Prostate gland (tissue), 2 donors: ENCODE data around the gene TAAR8. TPM values are rescaled to one million over a fixed set of nuclear protein-coding genes. Genes with fewer than 3 reads are reported as not detected.
"Not testable (repeated sequence)": the region's sequence is repeated elsewhere in the genome, so short reads cannot be mapped to it uniquely, and the experiment has no call there.

Experiments
- DNase-seq: peaks from one replicate; pipeline ENCODE4 v3.0.0-alpha.2; 2019; ENCODE audit warnings: low spot score
- H3K27ac ChIP-seq, 2 donors: fragments of 200-600 bp; sonication (generic); 2 replicates each; pipeline ENCODE4 v1.5.1; 2017 to 2019
- H3K27me3 ChIP-seq: fragments of 200-600 bp; sonication (generic); replicated peaks from 2 replicates; pipeline ENCODE4 v1.5.1; 2019; ENCODE audit not compliant: insufficient read depth
- H3K36me3 ChIP-seq, 2 donors: fragments of 200-600 bp; sonication (generic); 1 replicate in 1 of 2; 2 replicates in 1 of 2; pipeline versions ENCODE4 v1.5.1 to v1.8.1; 2017 to 2019
- H3K4me1 ChIP-seq: fragments of 200-600 bp; sonication (generic); replicated peaks from 2 replicates; pipeline ENCODE4 v1.5.1; 2019
- H3K4me3 ChIP-seq, 2 donors: fragments of 200-600 bp; sonication (generic); 2 replicates each; pipeline ENCODE4 v1.5.1; 2017 to 2019
- H3K9me3 ChIP-seq: fragments of 200-600 bp; sonication (generic); 2 replicates; pipeline ENCODE4 v1.5.1; 2017
- CTCF ChIP-seq, 4 experiments: fragments of 200-600 bp in 2 of 4; fragments of 450-650 bp in 2 of 4; sonication (generic) in 2 of 4; IDR thresholded peaks; 1 replicate in 3 of 4; 2 replicates in 1 of 4; pipeline ENCODE4 v1.5.1; 2016 to 2019; ENCODE audit warnings: antibody characterized with exemption in 4 of 4, mild to moderate bottlenecking in 2 of 4, moderate library complexity in 2 of 4
- POLR2A ChIP-seq: fragments of 450-650 bp; IDR thresholded peaks from one replicate; pipeline ENCODE4 v1.6.1; 2016; ENCODE audit warnings: antibody characterized with exemption, mild to moderate bottlenecking
- POLR2AphosphoS5 ChIP-seq: sonication (generic); formaldehyde crosslinking; IDR thresholded peaks from one replicate; pipeline ENCODE4 v1.6.1; 2017; ENCODE audit warnings: antibody characterized with exemption
- WGBS: methylation state at CpG from one replicate; pipeline ENCODE4 v1.1.5; 2018; 5-methylcytosine and 5-hydroxymethylcytosine counted together
- intact Hi-C: fragments of 100-400 bp; cut with DNase I; formaldehyde crosslinking; loops from one replicate; pipeline ENCODE4 v1.14.2; 2022
- total RNA-seq, 2 donors: library from RNA; depleted of rRNA; stranded (reverse); fragments of >200 nt; gene quantifications; one replicate each; pipeline ENCODE4 v1.1.0, GENCODE V29; 2016

The TAAR8 gene
- total RNA-seq, 2 donors from 2014 or later: not detected

GRCh38 chr6:132537145-132537544, 15.3 kb upstream of the TAAR8 start:
- no peaks in the 10 kb centered on the region for H3K27me3 ChIP-seq

GRCh38 chr6:132537977-132538376, 14.5 kb upstream of the TAAR8 start, which contains the start of gene TAAR9:
TAAR9 (plus strand) TSS chr6:132538277; CDS start chr6:132538290, 13 bp downstream.
- Histone ChIP-seq H3K4me1 (no peaks in the 10 kb centered on the region), H3K4me3 (no peak within 1 kb of the TSS), H3K27ac (no peak within 1 kb of the TSS), H3K36me3 (no peaks in the 10 kb centered on the region), H3K27me3 (no peaks in the 10 kb centered on the region), H3K9me3 (no peaks in the 10 kb centered on the region)
- intact Hi-C loops: loop anchor here (10.0 kb wide), 1 partner anchor 257 kb away; the partner anchor contains the start of gene SLC18B1
- 81% methylated on average over 4 of the region's 4 CpGs for WGBS
- no peak for DNase-seq
- no peak for TF ChIP-seq CTCF (IDR thresholded peaks at IDR 0.05)
- no peak for TF ChIP-seq POLR2A
- no peak for TF ChIP-seq POLR2AphosphoS5

More at GRCh38 chr6:132537145-132537544, 15.3 kb upstream of the TAAR8 start:
- TF ChIP-seq CTCF (IDR thresholded peaks at IDR 0.05): no peak
- TF ChIP-seq POLR2AphosphoS5: no peak
- no peak for TF ChIP-seq POLR2A
- intact Hi-C loops: loop anchor here (10.0 kb wide), 1 partner anchor 258 kb away; the partner anchor contains the start of gene SLC18B1
- Histone ChIP-seq H3K9me3 (no peaks in the 10 kb centered on the region), H3K27ac (no peak overlapping the region), H3K4me3 (no peak overlapping the region), H3K4me1 (no peaks in the 10 kb centered on the region), H3K36me3 (no peaks in the 10 kb centered on the region)
- WGBS: 83% methylated on average over 3 of the region's 3 CpGs
- no peak for DNase-seq

GRCh38 chr6:132544826-132545225, 7.6 kb upstream of the TAAR8 start:
- no peak for DNase-seq
- H3K27me3 ChIP-seq: no peaks in the 10 kb centered on the region
- TF ChIP-seq POLR2AphosphoS5: no peak
- TF ChIP-seq CTCF (IDR thresholded peaks at IDR 0.05): no peak
- no peak for TF ChIP-seq POLR2A
- no peak overlapping the region for H3K27ac ChIP-seq
- H3K36me3 ChIP-seq: no peaks in the 10 kb centered on the region
- no peak overlapping the region for H3K4me3 ChIP-seq
- intact Hi-C loops: no loop called here
- H3K4me1 ChIP-seq: no peaks in the 10 kb centered on the region
- no peaks in the 10 kb centered on the region for H3K9me3 ChIP-seq

- Histone ChIP-seq H3K36me3 (no peaks in the 10 kb centered on the region), H3K9me3 (no peaks in the 10 kb centered on the region), H3K27me3 (no peaks in the 10 kb centered on the region), H3K4me1 (no peaks in the 10 kb centered on the region), H3K4me3 (no peak overlapping the region), H3K27ac (no peak overlapping the region)
- intact Hi-C loops: no loop called here
- DNase-seq: no peak
- 90% methylated on average over 4 of the region's 4 CpGs for WGBS
- TF ChIP-seq POLR2A (no peak), CTCF (IDR thresholded peaks at IDR 0.05) (no peak), POLR2AphosphoS5 (no peak)
Measured at GRCh38 chr6:132548746-132549463, 3.6 kb upstream of the TAAR8 start.

GRCh38 chr6:132551214-132551613, 1.3 kb upstream of the TAAR8 start:
- TF ChIP-seq POLR2AphosphoS5: no peak
- TF ChIP-seq CTCF (IDR thresholded peaks at IDR 0.05): no peak
- TF ChIP-seq POLR2A: no peak
- intact Hi-C loops: no loop called here
- peaks cover under 1% of the 10 kb centered on the region for H3K27me3 ChIP-seq
- H3K4me3 ChIP-seq: no peak overlapping the region
- H3K9me3 ChIP-seq: no peaks in the 10 kb centered on the region
- WGBS: 86% methylated on average over 4 of the region's 4 CpGs
- no peaks in the 10 kb centered on the region for H3K4me1 ChIP-seq
- no peak for DNase-seq
- no peaks in the 10 kb centered on the region for H3K36me3 ChIP-seq
- H3K27ac ChIP-seq: no peak overlapping the region

GRCh38 chr6:132560087-132560486, 7.6 kb downstream of the TAAR8 start:
- intact Hi-C loops, DNase-seq, H3K4me3 ChIP-seq, H3K27ac ChIP-seq, H3K36me3 ChIP-seq, H3K4me1 ChIP-seq, H3K27me3 ChIP-seq, H3K9me3 ChIP-seq: not testable (repeated sequence)
- 88% methylated on average over 3 of the region's 3 CpGs for WGBS
